CD4-positive, alpha-beta T cell treated with Interferon alpha-2 for 1 hour (primary cell): Measurements from ENCODE around the gene C1orf226.

Experiments used
- DNase-seq, 2 donors: peaks; one replicate each; pipeline ENCODE4 v3.0.0-alpha.2; 2020 to 2022

The C1orf226 gene

GRCh38 chr1:162385702-162386101 is 4.2 kb downstream of the C1orf226 start:
- DNase-seq: no peak

GRCh38 chr1:162386292-162387225 is 5.0 kb downstream of the C1orf226 start:
- DNase-seq: no peak

GRCh38 chr1:162387226-162388082 is 5.9 kb downstream of the C1orf226 start:
- no peak for DNase-seq

- DNase-seq: no peak
Observed at GRCh38 chr1:162388083-162388594, 6.6 kb downstream of the C1orf226 start.

GRCh38 chr1:162388615-162389014 is 7.1 kb downstream of the C1orf226 start:
- DNase-seq: no peak

- DNase-seq: no peak
Observed at GRCh38 chr1:162389021-162389818, 7.7 kb downstream of the C1orf226 start.

GRCh38 chr1:162389971-162390370 is 8.4 kb downstream of the C1orf226 start:
- no peak for DNase-seq

GRCh38 chr1:162390396-162391185 is 9.1 kb downstream of the C1orf226 start:
- no peak for DNase-seq

- DNase-seq: peak in 1 of 2 donors; percentile 26
Observed at GRCh38 chr1:162391790-162392563, 10.4 kb downstream of the C1orf226 start.

- no peak for DNase-seq
Observed at GRCh38 chr1:162396201-162396906, 14.8 kb downstream of the C1orf226 start.

GRCh38 chr1:162397039-162397448 is 15.5 kb downstream of the C1orf226 start:
- no peak for DNase-seq

- no peak for DNase-seq
Observed at GRCh38 chr1:162397943-162398560, 16.5 kb downstream of the C1orf226 start.

GRCh38 chr1:162398999-162399580 is 17.6 kb downstream of the C1orf226 start:
- DNase-seq: no peak

- DNase-seq: no peak
Observed at GRCh38 chr1:162400790-162401355, 19.3 kb downstream of the C1orf226 start.

GRCh38 chr1:162404550-162405160 is 23.1 kb downstream of the C1orf226 start:
- no peak for DNase-seq

GRCh38 chr1:162405800-162406199 is 24.3 kb downstream of the C1orf226 start:
- no peak for DNase-seq

- no peak for DNase-seq
Observed at GRCh38 chr1:162406811-162407210, 25.3 kb downstream of the C1orf226 start.

- no peak for DNase-seq
Observed at GRCh38 chr1:162407539-162407938, 26.0 kb downstream of the C1orf226 start.
